Mucosa of stomach (tissue), 1 donor: ENCODE measurements around the gene PLOD2.

Experiments
- H3K27me3 ChIP-seq: one replicate; pipeline ENCODE4 v1.7.0; 2013; ENCODE audit warnings: mild to moderate bottlenecking, low read length; ENCODE audit not compliant: control insufficient read depth, insufficient read depth
- H3K36me3 ChIP-seq: one replicate; pipeline ENCODE4 v1.7.0; 2013; ENCODE audit warnings: low read length; ENCODE audit not compliant: control insufficient read depth, insufficient read depth
- H3K4me1 ChIP-seq: one replicate; pipeline ENCODE4 v1.7.0; 2013; ENCODE audit warnings: mild to moderate bottlenecking, low read length; ENCODE audit not compliant: control insufficient read depth, insufficient read depth
- H3K4me3 ChIP-seq: one replicate; pipeline ENCODE4 v1.7.0; 2013; ENCODE audit warnings: low read length
- H3K9ac ChIP-seq: one replicate; pipeline ENCODE4 v1.7.0; 2013; ENCODE audit warnings: mild to moderate bottlenecking, low read length, moderate library complexity
- H3K9me3 ChIP-seq: one replicate; pipeline ENCODE4 v1.7.0; 2013; ENCODE audit warnings: mild to moderate bottlenecking, low read length, moderate library complexity; ENCODE audit not compliant: control insufficient read depth
- donor health status: Pancreatic carcinoma.

Gene PLOD2

DNA sequence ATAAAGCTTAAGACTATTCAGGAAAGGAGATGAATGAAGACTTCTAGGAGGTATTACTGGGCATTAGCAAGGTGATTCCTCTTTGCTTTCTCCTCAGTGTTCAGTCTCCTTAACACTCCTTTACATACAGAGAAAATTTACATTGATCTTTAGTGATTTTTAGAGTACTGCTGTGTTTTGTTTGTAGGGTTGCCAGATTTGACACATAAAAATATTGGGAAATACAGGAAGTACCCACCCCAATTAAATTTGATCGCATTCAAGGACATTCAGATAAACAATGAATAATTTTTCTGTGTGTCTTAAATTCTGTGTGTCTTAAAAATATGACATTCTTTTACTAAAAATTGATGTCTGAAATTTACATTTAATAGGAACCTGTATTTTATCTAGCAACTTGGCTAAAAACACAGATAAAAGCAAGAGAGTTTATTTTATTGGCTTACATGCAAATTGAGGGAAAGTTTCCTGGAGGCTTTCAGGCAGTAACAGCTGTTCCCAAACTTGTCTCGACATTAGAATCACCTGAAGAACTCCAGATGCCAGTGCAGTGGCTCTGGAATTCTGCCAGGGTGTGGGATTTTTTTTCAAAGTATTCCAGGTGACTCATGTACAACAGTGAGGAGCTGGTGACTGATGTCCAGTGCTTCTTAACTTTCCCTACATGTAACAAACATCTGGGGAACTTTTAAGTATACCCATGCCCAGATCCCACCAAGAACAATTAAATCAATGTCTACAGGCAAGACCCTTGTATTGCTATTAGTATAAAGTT, 23.4 kb upstream of the PLOD2 start:
- Histone ChIP-seq H3K4me1 (no peaks in the 10 kb centered on the region), H3K4me3 (no peak overlapping the region), H3K9me3 (no peaks in the 10 kb centered on the region), H3K9ac (no peak overlapping the region), H3K27me3 (no peaks in the 10 kb centered on the region), H3K36me3 (no peaks in the 10 kb centered on the region)

DNA sequence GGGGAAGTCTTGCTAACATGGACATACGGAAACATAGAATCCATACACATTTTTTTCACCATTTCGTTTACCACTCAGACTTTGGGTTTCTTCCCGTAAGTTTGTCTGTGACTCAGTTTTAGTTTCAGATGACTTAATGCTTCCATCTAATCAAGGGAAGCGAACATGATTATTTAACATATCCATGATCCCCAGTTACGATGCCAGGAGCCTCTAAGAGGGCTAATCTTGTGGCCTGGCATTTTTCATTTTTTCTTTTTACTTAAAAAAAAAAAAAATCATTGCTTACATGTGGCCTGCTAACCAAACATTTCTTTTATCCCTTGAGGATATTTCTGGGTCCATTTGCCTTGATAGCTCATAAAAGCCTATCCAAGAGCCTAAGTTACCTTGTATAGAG, 20.2 kb upstream of the PLOD2 start:
- no peaks in the 10 kb centered on the region for H3K9me3 ChIP-seq
- H3K9ac ChIP-seq: no peak overlapping the region
- H3K4me1 ChIP-seq: no peaks in the 10 kb centered on the region
- no peaks in the 10 kb centered on the region for H3K27me3 ChIP-seq
- no peaks in the 10 kb centered on the region for H3K36me3 ChIP-seq
- H3K4me3 ChIP-seq: no peak overlapping the region

- Histone ChIP-seq H3K4me3 (no peak overlapping the region), H3K9me3 (no peaks in the 10 kb centered on the region), H3K4me1 (no peaks in the 10 kb centered on the region), H3K9ac (no peak overlapping the region), H3K36me3 (no peaks in the 10 kb centered on the region), H3K27me3 (no peaks in the 10 kb centered on the region)
Measured at GRCh38 chr3:146180376-146180775, 19.4 kb upstream of the PLOD2 start.

DNA sequence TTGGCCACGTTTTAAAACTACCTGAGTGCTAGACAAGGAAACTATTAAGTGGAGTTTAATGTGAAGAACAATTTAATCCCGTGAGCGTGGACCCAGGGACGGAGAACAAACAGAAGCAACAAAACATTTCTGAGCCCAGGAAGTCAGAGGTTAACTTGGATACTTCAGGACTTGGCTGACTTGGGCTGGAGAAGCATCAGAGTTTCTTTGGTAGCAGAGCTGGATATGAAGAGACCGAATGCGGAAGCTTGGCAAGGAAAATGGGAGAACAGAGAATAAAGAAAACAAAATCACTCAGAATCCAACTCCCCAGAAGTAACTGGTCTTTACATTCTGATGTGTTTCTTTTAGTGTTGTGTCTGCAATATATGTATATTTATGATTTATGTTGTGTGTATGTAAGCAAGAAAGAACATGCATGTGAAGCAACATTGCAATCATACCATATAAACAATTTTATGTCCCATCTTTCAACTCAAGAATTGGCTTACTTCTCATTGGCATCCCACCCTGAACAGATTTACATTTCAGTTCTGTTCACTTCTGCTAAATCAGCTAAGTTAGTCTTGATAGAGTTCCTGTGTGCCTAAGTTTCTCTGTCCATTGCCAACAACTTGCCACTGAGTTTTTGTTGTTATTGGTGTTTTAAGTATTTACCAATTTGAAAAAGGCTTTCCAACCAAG, 17.2 kb upstream of the PLOD2 start:
- H3K9me3 ChIP-seq: no peaks in the 10 kb centered on the region
- H3K27me3 ChIP-seq: no peaks in the 10 kb centered on the region
- no peaks in the 10 kb centered on the region for H3K36me3 ChIP-seq
- H3K9ac ChIP-seq: no peak overlapping the region
- H3K4me3 ChIP-seq: no peak overlapping the region
- H3K4me1 ChIP-seq: no peaks in the 10 kb centered on the region

DNA sequence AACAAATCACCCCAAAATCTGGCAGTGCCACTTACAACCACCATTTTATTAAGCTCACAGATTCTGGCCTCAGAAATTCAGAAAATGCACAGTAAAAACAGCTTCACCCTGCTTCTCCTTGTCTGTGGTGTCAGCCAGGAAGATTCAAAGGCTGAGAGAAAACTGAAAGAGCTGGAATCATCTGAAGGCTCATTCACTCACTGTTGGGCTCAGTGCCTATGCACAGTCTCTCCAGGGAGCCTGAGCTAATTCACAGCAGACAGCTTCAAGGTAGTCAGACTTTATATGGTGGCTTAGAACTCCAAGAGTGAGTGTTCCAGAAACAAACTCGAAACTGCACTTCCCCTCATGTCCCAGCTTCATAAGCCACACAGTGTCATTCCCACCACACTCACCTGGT, 16.5 kb upstream of the PLOD2 start:
- no peaks in the 10 kb centered on the region for H3K36me3 ChIP-seq
- no peak overlapping the region for H3K4me3 ChIP-seq
- H3K27me3 ChIP-seq: no peaks in the 10 kb centered on the region
- no peaks in the 10 kb centered on the region for H3K9me3 ChIP-seq
- no peaks in the 10 kb centered on the region for H3K4me1 ChIP-seq
- H3K9ac ChIP-seq: no peak overlapping the region

DNA sequence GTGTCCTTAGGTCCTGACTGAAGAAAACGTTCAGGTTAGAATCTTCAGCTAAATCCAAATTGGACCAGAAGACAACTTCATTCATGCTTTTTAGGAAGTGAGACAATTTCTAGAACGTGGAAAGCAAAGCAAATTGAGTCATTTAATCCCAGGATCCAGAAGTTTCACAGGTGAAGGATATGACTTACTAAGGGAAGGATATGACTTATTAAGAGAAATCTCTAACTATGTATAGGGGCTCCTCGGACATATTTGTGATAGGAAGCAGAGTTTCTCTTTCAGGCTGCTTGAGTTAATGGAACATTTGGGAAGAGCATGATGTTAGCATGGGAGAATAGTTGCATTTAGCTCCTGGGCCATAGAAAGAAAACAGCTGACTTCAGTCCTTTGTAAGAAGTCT, 16.1 kb upstream of the PLOD2 start:
- no peaks in the 10 kb centered on the region for H3K9me3 ChIP-seq
- H3K27me3 ChIP-seq: no peaks in the 10 kb centered on the region
- H3K4me3 ChIP-seq: no peak overlapping the region
- H3K9ac ChIP-seq: no peak overlapping the region
- H3K36me3 ChIP-seq: no peaks in the 10 kb centered on the region
- no peaks in the 10 kb centered on the region for H3K4me1 ChIP-seq

DNA sequence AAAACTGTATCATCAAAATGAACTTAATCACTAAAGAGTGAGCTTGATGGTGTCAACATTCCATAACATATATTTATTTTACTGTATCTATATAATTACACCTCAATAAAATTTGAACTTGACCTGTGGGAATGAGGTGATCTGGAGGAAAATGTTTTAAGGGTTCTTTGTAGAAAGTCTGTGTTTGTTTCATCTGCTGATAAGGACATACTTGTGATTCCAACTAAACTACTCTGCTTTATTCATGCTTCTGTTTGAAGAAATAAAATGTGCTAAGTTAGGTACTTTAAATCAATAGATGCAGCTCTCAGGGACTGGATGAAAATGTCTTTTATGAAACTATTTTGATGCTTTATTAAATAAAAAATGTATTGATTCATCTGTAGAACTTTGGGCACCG, 11.6 kb upstream of the PLOD2 start:
- Histone ChIP-seq H3K27me3 (no peaks in the 10 kb centered on the region), H3K4me3 (no peak overlapping the region), H3K4me1 (no peaks in the 10 kb centered on the region), H3K9ac (no peak overlapping the region), H3K9me3 (no peaks in the 10 kb centered on the region), H3K36me3 (no peaks in the 10 kb centered on the region)

- no peak overlapping the region for H3K4me3 ChIP-seq
- no peaks in the 10 kb centered on the region for H3K9me3 ChIP-seq
- H3K27me3 ChIP-seq: no peaks in the 10 kb centered on the region
Measured at GRCh38 chr3:146170591-146170990, 9.6 kb upstream of the PLOD2 start.

GRCh38 chr3:146169891-146170290, 8.9 kb upstream of the PLOD2 start:
- no peak overlapping the region for H3K4me3 ChIP-seq
- H3K9me3 ChIP-seq: no peaks in the 10 kb centered on the region
- H3K4me1 ChIP-seq: peaks cover 16% of the 10 kb centered on the region
- H3K9ac ChIP-seq: no peak overlapping the region
- no peaks in the 10 kb centered on the region for H3K27me3 ChIP-seq
- no peaks in the 10 kb centered on the region for H3K36me3 ChIP-seq

More at GRCh38 chr3:146170591-146170990, 9.6 kb upstream of the PLOD2 start:
- Histone ChIP-seq H3K4me1 (peaks cover 9% of the 10 kb centered on the region), H3K36me3 (no peaks in the 10 kb centered on the region), H3K9ac (no peak overlapping the region)

DNA sequence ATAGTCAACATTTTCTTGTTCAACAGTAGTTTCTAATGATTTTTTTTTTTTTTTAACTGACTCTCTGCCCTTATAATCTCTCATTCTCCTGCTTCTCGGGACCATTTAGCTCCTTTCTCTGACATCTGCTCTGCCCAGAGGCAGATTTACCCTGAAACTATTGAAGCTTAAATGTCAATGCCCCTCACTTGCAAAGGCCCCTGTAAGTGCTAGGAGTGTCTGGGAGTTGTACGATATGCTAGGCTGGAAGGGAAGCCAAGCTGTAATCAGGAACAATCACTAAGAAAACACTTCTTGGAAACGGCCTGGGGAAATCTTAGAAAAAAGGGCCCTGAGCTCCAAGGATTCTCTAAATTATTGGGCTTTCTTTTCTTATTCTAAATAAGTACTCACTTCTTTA, 5.8 kb upstream of the PLOD2 start:
- no peak overlapping the region for H3K9ac ChIP-seq
- H3K4me3 ChIP-seq: no peak overlapping the region
- H3K36me3 ChIP-seq: no peaks in the 10 kb centered on the region
- no peaks in the 10 kb centered on the region for H3K9me3 ChIP-seq
- H3K4me1 ChIP-seq: peaks cover 18% of the 10 kb centered on the region
- H3K27me3 ChIP-seq: peaks cover 3% of the 10 kb centered on the region

DNA sequence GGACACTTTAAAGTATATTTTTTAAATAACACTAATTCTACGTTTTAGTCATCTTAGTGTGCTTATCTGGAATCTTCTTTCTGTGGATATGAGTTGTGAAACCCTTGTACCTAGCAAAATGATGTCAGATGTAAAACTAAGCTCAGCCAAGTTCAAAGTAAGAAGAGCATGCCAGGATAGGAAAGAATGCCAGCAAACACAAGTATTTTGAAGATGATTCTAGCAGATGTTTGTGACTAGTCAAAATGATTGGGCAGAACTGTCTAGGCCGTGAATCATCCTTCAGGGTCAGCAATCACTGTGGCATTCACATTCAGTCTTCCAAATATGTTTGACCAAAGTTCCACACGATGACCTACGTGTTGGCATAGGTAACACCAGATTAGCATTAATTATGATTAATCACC, 5.4 kb upstream of the PLOD2 start:
- Histone ChIP-seq H3K36me3 (no peaks in the 10 kb centered on the region), H3K4me1 (peaks cover 18% of the 10 kb centered on the region), H3K9me3 (no peaks in the 10 kb centered on the region), H3K4me3 (no peak overlapping the region), H3K27me3 (peaks cover 4% of the 10 kb centered on the region), H3K9ac (no peak overlapping the region)

- H3K4me3 ChIP-seq: no peak overlapping the region
- H3K36me3 ChIP-seq: no peaks in the 10 kb centered on the region
- H3K9ac ChIP-seq: no peak overlapping the region
- H3K4me1 ChIP-seq: peaks cover 18% of the 10 kb centered on the region
- H3K27me3 ChIP-seq: peaks cover 4% of the 10 kb centered on the region
- no peaks in the 10 kb centered on the region for H3K9me3 ChIP-seq
Measured at GRCh38 chr3:146165877-146166276, 4.9 kb upstream of the PLOD2 start.
